NCI-H2081 (cell line): ENCODE results near the gene IGSF22.
A peak's percentile ranks its signal among the peaks of the same experiment; 100 is the strongest.

Experiments used
- DNase-seq, 2 experiments: peaks; one replicate each; lab custom pipeline; 2025; lab: John Stamatoyannopoulos, UW

Gene IGSF22

GRCh38 chr11:18743900-18744514 lies 18.0 kb upstream of the IGSF22 start:
- no peak for DNase-seq

GRCh38 chr11:18743365-18743764 lies 17.4 kb upstream of the IGSF22 start:
- DNase-seq: no peak

- no peak for DNase-seq
These were observed 15.8 kb upstream of the IGSF22 start for GRCh38 chr11:18741783-18742182.

GRCh38 chr11:18739685-18740084 lies 13.7 kb upstream of the IGSF22 start:
- no peak for DNase-seq

- no peak for DNase-seq
These were observed 11.7 kb upstream of the IGSF22 start for GRCh38 chr11:18737642-18738041.

GRCh38 chr11:18736590-18737148 lies 10.7 kb upstream of the IGSF22 start:
- no peak for DNase-seq

GRCh38 chr11:18733202-18733601 lies 7.2 kb upstream of the IGSF22 start:
- no peak for DNase-seq

GRCh38 chr11:18731949-18732821 lies 6.2 kb upstream of the IGSF22 start:
- DNase-seq: peak; percentile 7 to 37

- no peak for DNase-seq
These were observed 5.5 kb upstream of the IGSF22 start for GRCh38 chr11:18731441-18731840.

- no peak for DNase-seq
These were observed 4.0 kb upstream of the IGSF22 start for GRCh38 chr11:18730020-18730419.

- DNase-seq: no peak
These were observed 3.4 kb upstream of the IGSF22 start for GRCh38 chr11:18729426-18729825.

- no peak for DNase-seq
These were observed 2.7 kb upstream of the IGSF22 start for GRCh38 chr11:18728658-18729057.

- peak; percentile 45 to 46 for DNase-seq
These were observed 1.7 kb upstream of the IGSF22 start for GRCh38 chr11:18727479-18728236.

GRCh38 chr11:18723991-18724390 lies 2.0 kb downstream of the IGSF22 start:
- DNase-seq: no peak

GRCh38 chr11:18722293-18722637 lies 3.7 kb downstream of the IGSF22 start:
- DNase-seq: no peak

GRCh38 chr11:18721561-18722292 lies 4.3 kb downstream of the IGSF22 start:
- DNase-seq: peak; percentile 23 to 54

GRCh38 chr11:18720808-18721560 lies 5.0 kb downstream of the IGSF22 start:
- peak; percentile 70 to 77 for DNase-seq

GRCh38 chr11:18720091-18720807 lies 5.7 kb downstream of the IGSF22 start:
- DNase-seq: no peak

GRCh38 chr11:18715476-18715875 lies 10.5 kb downstream of the IGSF22 start:
- no peak for DNase-seq

GRCh38 chr11:18714443-18714780 lies 11.6 kb downstream of the IGSF22 start:
- no peak for DNase-seq
